ENCODE data around the gene CTXN1.

DNA sequence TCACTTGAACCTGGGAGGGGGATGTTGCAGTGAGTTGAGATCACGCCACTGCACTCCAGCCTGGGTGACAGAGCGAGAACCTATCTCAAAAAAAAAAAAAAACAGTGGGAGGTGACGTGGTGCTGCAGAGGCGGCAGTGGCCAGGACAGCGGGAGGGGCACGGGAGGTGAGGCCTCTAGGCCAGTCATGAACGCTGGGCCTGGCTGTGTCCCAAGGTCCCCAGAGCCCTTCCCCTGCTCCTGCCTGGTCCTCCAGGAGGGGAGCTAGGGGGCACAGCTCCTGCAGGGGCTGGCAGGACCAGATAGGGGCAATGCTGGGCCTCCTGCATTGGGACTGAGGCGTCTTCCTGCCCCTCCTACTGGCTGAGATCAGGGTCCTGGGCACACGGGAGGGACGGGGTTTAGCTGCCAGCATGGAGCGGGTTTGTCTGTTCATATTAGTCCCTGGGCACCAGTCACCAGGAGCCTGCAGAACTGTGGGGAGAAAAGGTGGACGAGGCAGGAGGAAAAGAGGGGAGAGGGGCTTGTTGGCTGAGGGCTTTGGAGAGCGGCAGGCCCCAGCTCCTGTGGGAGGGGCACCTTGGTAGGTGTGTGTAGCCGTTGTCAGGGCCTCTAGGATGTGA lies 17.7 kb downstream of the CTXN1 start:
- TF ChIP-seq CTCF (conservative IDR thresholded peaks at IDR 0.05 in 1 of 2, IDR thresholded peaks at IDR 0.05 in 1 of 2; ENCODE audit: extremely low read depth in 1 of 2, insufficient read depth in 1 of 2, low read depth in 1 of 2, low read length in 2 of 2): no peak
- no peak for TF ChIP-seq EZH2 (IDR thresholded peaks at IDR 0.05; ENCODE audit: borderline replicate concordance, low read length)
